ENCODE results near the gene RTN4R.

The RTN4R gene

DNA sequence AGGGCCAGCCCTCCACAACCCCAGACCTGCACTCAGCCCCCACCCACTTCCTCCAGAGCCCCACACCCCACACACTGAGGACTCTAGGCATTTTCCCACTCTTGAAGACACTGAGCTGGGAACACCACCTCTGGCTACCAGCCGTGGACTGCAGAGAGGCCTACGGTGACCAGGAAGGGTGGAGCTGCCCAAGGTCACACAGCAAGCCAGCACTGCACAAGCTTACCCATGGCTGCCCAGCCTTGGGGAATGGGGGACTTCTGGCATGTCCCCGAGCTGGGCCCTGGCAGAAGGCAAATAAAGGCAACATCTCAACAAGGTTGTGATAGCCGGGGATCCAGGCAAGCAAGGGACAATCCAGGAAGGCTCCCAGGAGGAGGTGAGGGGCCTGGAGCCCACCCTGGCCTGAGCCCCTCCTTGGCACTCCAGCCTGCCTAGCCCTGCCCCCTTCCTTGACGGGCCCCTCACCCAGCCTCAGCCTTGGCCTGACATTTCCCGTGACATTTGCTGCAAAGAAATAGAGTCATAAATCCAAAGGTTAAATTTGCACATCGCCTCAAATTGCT, 5.5 kb downstream of the RTN4R start:
- Histone ChIP-seq H3K4me1 (ENCODE audit: control insufficient read depth in 2 of 2, insufficient read depth in 2 of 2, low read length in 2 of 2) (peaks cover 0 to 5% of the 10 kb centered on the region in 2 donors), H3K36me3 (ENCODE audit: control insufficient read depth in 2 of 2, insufficient read depth in 2 of 2, low read length in 2 of 2) (no peaks in the 10 kb centered on the region), H3K9me3 (ENCODE audit: control insufficient read depth in 2 of 2, low read length in 2 of 2) (no peaks in the 10 kb centered on the region), H3K4me3 (ENCODE audit: low read length in 2 of 2) (no peak overlapping the region), H3K9ac (ENCODE audit: low read depth in 1 of 2, low read length in 2 of 2) (no peak overlapping the region), H3K27me3 (ENCODE audit: control insufficient read depth in 2 of 2, insufficient read depth in 2 of 2, low read length in 2 of 2) (no peaks in the 10 kb centered on the region), H3K27ac (ENCODE audit: low read depth in 2 of 2, low read length in 2 of 2) (no peak overlapping the region)

DNA sequence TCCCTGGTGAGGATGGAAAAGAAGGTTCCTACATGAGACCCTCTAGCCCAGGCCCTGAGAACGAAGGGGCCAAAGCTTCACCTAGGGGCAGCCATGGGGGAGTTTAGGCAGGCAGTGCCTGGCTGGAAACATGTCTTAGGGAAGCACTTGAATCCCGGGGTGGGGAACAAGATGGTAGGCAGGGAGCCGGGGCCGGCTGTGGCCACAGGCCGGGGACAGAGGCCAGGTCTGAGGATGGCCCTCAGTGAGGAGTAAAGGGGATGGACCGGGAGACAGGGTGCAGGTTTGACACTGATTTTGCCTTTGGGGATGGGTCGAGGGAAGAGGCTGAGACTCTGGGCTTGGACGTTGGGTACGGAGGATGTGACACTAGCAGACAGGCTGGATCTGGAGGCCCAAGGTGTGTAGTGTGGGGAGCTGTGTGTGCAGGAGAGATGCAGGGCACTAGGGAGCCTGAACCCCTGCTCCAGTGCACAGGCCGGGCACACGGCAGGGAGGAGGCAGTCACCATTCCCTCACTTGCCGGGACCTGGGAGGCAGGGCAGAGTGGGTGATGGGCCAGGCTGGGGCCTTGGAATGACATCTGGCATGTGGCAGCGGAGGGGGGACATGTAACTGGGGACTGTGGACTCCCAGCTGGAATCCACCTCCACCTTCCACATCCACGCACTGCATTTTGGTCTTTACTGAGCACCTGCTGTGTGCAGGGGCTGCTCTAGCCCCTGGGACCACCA, 6.1 kb downstream of the RTN4R start:
- Histone ChIP-seq H3K9me3 (ENCODE audit: control insufficient read depth in 2 of 2, low read length in 2 of 2) (no peaks in the 10 kb centered on the region), H3K4me3 (ENCODE audit: low read length in 2 of 2) (no peak overlapping the region), H3K36me3 (ENCODE audit: control insufficient read depth in 2 of 2, insufficient read depth in 2 of 2, low read length in 2 of 2) (no peaks in the 10 kb centered on the region), H3K9ac (ENCODE audit: low read depth in 1 of 2, low read length in 2 of 2) (no peak overlapping the region), H3K27me3 (ENCODE audit: control insufficient read depth in 2 of 2, insufficient read depth in 2 of 2, low read length in 2 of 2) (no peaks in the 10 kb centered on the region), H3K27ac (ENCODE audit: low read depth in 2 of 2, low read length in 2 of 2) (no peak overlapping the region), H3K4me1 (ENCODE audit: control insufficient read depth in 2 of 2, insufficient read depth in 2 of 2, low read length in 2 of 2) (peaks cover 0 to 1% of the 10 kb centered on the region in 2 donors)

- Histone ChIP-seq H3K9ac (ENCODE audit: low read depth in 1 of 2, low read length in 2 of 2) (no peak overlapping the region), H3K36me3 (ENCODE audit: control insufficient read depth in 2 of 2, insufficient read depth in 2 of 2, low read length in 2 of 2) (no peaks in the 10 kb centered on the region), H3K4me1 (ENCODE audit: control insufficient read depth in 2 of 2, insufficient read depth in 2 of 2, low read length in 2 of 2) (no peaks in the 10 kb centered on the region), H3K27me3 (ENCODE audit: control insufficient read depth in 2 of 2, insufficient read depth in 2 of 2, low read length in 2 of 2) (no peaks in the 10 kb centered on the region), H3K27ac (ENCODE audit: low read depth in 2 of 2, low read length in 2 of 2) (no peak overlapping the region), H3K4me3 (ENCODE audit: low read length in 2 of 2) (no peak overlapping the region), H3K9me3 (ENCODE audit: control insufficient read depth in 2 of 2, low read length in 2 of 2) (no peaks in the 10 kb centered on the region)
Observed at GRCh38 chr22:20260071-20260765, 7.9 kb downstream of the RTN4R start.

GRCh38 chr22:20259327-20259688, 8.8 kb downstream of the RTN4R start:
- Histone ChIP-seq H3K4me3 (ENCODE audit: low read length in 2 of 2) (no peak overlapping the region), H3K27me3 (ENCODE audit: control insufficient read depth in 2 of 2, insufficient read depth in 2 of 2, low read length in 2 of 2) (no peaks in the 10 kb centered on the region), H3K9ac (ENCODE audit: low read depth in 1 of 2, low read length in 2 of 2) (no peak overlapping the region), H3K9me3 (ENCODE audit: control insufficient read depth in 2 of 2, low read length in 2 of 2) (no peaks in the 10 kb centered on the region), H3K4me1 (ENCODE audit: control insufficient read depth in 2 of 2, insufficient read depth in 2 of 2, low read length in 2 of 2) (no peaks in the 10 kb centered on the region), H3K27ac (ENCODE audit: low read depth in 2 of 2, low read length in 2 of 2) (no peak overlapping the region), H3K36me3 (ENCODE audit: control insufficient read depth in 2 of 2, insufficient read depth in 2 of 2, low read length in 2 of 2) (no peaks in the 10 kb centered on the region)

DNA sequence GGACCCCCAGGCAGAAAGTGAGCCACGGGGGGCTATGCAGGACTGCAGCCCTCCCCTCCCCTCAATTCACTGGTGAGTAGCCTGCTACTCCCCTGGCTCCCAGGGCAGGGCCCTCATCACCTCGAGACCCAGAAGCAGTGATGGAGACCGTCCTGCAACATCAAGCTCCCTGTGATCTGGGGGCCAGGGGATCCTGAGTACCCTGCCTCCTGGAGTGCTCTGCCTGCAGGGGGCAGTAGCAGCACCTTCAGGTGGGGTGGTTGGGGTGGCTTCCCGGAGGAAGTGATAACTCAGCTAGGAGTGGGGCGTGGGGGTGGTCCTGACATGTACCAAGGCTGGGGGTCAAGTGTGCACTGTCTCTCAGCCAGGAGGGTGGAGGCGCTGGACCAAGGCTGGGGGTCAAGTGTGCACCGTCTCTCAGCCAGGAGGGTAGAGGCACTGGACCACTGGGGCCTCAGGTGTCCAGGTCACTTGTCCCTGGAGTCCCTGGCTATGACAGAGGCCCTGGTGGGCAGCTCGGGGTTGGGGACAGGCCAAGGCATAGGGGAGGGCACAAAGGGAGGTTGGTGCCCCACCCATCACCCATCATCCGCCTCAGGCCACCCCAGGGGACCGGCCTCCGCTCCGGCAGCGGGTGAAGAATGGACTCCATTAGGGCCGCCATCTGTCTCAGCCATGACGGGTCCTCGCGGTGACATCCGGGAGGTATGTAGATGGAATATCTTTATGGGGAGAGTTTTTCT, 9.4 kb downstream of the RTN4R start:
- Histone ChIP-seq H3K27me3 (ENCODE audit: control insufficient read depth in 2 of 2, insufficient read depth in 2 of 2, low read length in 2 of 2) (no peaks in the 10 kb centered on the region), H3K9me3 (ENCODE audit: control insufficient read depth in 2 of 2, low read length in 2 of 2) (no peaks in the 10 kb centered on the region), H3K27ac (ENCODE audit: low read depth in 2 of 2, low read length in 2 of 2) (no peak overlapping the region), H3K4me3 (ENCODE audit: low read length in 2 of 2) (no peak overlapping the region), H3K4me1 (ENCODE audit: control insufficient read depth in 2 of 2, insufficient read depth in 2 of 2, low read length in 2 of 2) (no peaks in the 10 kb centered on the region), H3K9ac (ENCODE audit: low read depth in 1 of 2, low read length in 2 of 2) (no peak overlapping the region), H3K36me3 (ENCODE audit: control insufficient read depth in 2 of 2, insufficient read depth in 2 of 2, low read length in 2 of 2) (no peaks in the 10 kb centered on the region)

DNA sequence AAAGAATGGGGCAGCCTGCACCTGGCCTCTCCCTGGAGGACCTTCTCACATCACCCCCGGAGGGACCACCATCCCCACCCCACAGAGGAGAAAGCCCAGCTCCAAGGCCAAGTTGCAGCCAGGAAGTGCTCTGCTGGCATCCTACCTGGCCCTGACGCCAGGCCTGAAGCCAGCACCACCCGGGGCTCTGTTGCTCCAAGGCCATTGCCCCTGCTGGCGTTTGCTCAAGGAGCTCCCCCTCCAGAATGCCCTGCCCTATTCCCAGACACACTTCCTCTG, 10.2 kb downstream of the RTN4R start:
- H3K4me3 ChIP-seq (ENCODE audit: low read length in 2 of 2) = no peak overlapping the region
- no peaks in the 10 kb centered on the region for H3K4me1 ChIP-seq (ENCODE audit: control insufficient read depth in 2 of 2, insufficient read depth in 2 of 2, low read length in 2 of 2)
- no peak overlapping the region for H3K27ac ChIP-seq (ENCODE audit: low read depth in 2 of 2, low read length in 2 of 2)
- no peaks in the 10 kb centered on the region for H3K36me3 ChIP-seq (ENCODE audit: control insufficient read depth in 2 of 2, insufficient read depth in 2 of 2, low read length in 2 of 2)
- H3K27me3 ChIP-seq (ENCODE audit: control insufficient read depth in 2 of 2, insufficient read depth in 2 of 2, low read length in 2 of 2) = no peaks in the 10 kb centered on the region
- H3K9me3 ChIP-seq (ENCODE audit: control insufficient read depth in 2 of 2, low read length in 2 of 2) = no peaks in the 10 kb centered on the region
- H3K9ac ChIP-seq (ENCODE audit: low read depth in 1 of 2, low read length in 2 of 2) = no peak overlapping the region

GRCh38 chr22:20257212-20258020, 10.7 kb downstream of the RTN4R start:
- Histone ChIP-seq H3K36me3 (ENCODE audit: control insufficient read depth in 2 of 2, insufficient read depth in 2 of 2, low read length in 2 of 2) (no peaks in the 10 kb centered on the region), H3K9me3 (ENCODE audit: control insufficient read depth in 2 of 2, low read length in 2 of 2) (no peaks in the 10 kb centered on the region), H3K27me3 (ENCODE audit: control insufficient read depth in 2 of 2, insufficient read depth in 2 of 2, low read length in 2 of 2) (no peaks in the 10 kb centered on the region), H3K4me3 (ENCODE audit: low read length in 2 of 2) (no peak overlapping the region), H3K4me1 (ENCODE audit: control insufficient read depth in 2 of 2, insufficient read depth in 2 of 2, low read length in 2 of 2) (no peaks in the 10 kb centered on the region), H3K27ac (ENCODE audit: low read depth in 2 of 2, low read length in 2 of 2) (no peak overlapping the region), H3K9ac (ENCODE audit: low read depth in 1 of 2, low read length in 2 of 2) (no peak overlapping the region)

DNA sequence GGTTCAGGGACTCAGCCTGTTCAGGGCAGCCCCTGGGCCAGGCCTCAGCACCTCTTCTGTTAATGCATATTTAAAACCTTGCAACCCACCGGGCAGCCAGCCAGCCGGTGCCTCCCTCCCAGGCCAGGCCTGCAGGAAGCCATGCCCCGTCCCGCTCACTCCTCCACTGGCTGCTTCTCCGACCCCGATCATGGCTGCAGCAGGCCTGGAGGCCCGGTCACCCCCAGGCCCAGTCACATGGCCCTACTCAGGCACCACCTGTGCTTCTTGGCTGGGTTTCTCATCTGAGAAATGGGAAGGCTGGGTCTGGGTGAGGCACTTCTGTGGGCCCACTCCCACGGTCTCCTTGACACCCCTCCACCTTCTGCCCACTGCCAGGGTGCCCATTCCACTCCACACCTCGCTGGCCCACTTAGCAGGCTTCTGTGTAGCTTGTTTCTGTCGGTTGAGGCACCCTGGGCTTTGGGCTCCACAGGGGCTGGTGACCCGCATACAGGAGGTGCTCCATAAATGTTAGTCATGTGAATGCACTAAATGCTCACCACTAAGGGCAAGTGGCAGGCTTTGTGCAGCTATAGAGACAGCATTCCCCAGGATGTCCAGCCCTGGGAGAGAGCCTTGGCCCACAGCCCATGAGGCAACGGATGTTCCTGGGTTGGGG, 11.4 kb downstream of the RTN4R start:
- H3K36me3 ChIP-seq (ENCODE audit: control insufficient read depth in 2 of 2, insufficient read depth in 2 of 2, low read length in 2 of 2) = no peaks in the 10 kb centered on the region
- H3K9me3 ChIP-seq (ENCODE audit: control insufficient read depth in 2 of 2, low read length in 2 of 2) = no peaks in the 10 kb centered on the region
- H3K9ac ChIP-seq (ENCODE audit: low read depth in 1 of 2, low read length in 2 of 2) = no peak overlapping the region
- no peak overlapping the region for H3K4me3 ChIP-seq (ENCODE audit: low read length in 2 of 2)
- H3K27ac ChIP-seq (ENCODE audit: low read depth in 2 of 2, low read length in 2 of 2) = no peak overlapping the region
- H3K27me3 ChIP-seq (ENCODE audit: control insufficient read depth in 2 of 2, insufficient read depth in 2 of 2, low read length in 2 of 2) = no peaks in the 10 kb centered on the region
- no peaks in the 10 kb centered on the region for H3K4me1 ChIP-seq (ENCODE audit: control insufficient read depth in 2 of 2, insufficient read depth in 2 of 2, low read length in 2 of 2)

DNA sequence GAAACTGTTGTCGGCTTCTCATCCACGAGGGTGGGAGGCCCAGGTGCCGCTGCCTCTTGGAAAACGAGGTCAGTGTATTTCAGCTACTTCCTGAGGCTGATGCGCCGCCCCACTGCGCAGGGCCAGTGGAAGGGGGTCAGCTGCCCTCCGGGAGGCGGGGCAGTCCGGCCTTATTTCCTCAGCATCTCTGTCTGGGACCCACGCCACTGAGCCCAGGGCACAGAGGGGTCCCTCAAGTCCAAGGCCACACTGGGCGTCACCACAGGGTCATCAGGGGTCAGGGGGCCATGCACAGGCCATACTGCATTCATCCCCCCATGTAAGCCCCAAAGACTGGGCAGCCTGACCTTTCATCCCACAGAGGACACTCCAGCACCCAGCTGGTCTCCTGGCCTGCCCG, 12.1 kb downstream of the RTN4R start:
- no peak overlapping the region for H3K27ac ChIP-seq (ENCODE audit: low read depth in 2 of 2, low read length in 2 of 2)
- H3K9ac ChIP-seq (ENCODE audit: low read depth in 1 of 2, low read length in 2 of 2) = no peak overlapping the region
- no peaks in the 10 kb centered on the region for H3K27me3 ChIP-seq (ENCODE audit: control insufficient read depth in 2 of 2, insufficient read depth in 2 of 2, low read length in 2 of 2)
- H3K9me3 ChIP-seq (ENCODE audit: control insufficient read depth in 2 of 2, low read length in 2 of 2) = no peaks in the 10 kb centered on the region
- H3K4me3 ChIP-seq (ENCODE audit: low read length in 2 of 2) = no peak overlapping the region
- H3K4me1 ChIP-seq (ENCODE audit: control insufficient read depth in 2 of 2, insufficient read depth in 2 of 2, low read length in 2 of 2) = no peaks in the 10 kb centered on the region
- no peaks in the 10 kb centered on the region for H3K36me3 ChIP-seq (ENCODE audit: control insufficient read depth in 2 of 2, insufficient read depth in 2 of 2, low read length in 2 of 2)

All from mucosa of rectum (tissue), 2 donors.